B cell (primary cell): ENCODE data around the gene TPSB2. TPM values are rescaled to one million over a fixed set of nuclear protein-coding genes. Genes with fewer than 3 reads are reported as not detected.
"Not testable (repeated sequence)": the region's sequence is repeated elsewhere in the genome, so short reads cannot be mapped to it uniquely, and the experiment has no call there.

Experiments
- ATAC-seq: fragments of 200-7000 bp; cut with Tn5 transposase; one replicate; pipeline ENCODE4 v1.10.0; 2021; ENCODE audit warnings: low read depth, mild to moderate bottlenecking, moderate number of reproducible peaks, moderate library complexity
- CTCF ChIA-PET: fragments of 350-600 bp; sonication (Branson Sonifier 250); formaldehyde crosslinking; loops from one replicate; lab custom pipeline; 2021; ENCODE audit warnings: antibody characterized with exemption, inconsistent platforms; lab: Charles Lee
- POLR2A ChIA-PET: fragments of 350-600 bp; sonication (Branson Sonifier 250); formaldehyde crosslinking; loops from one replicate; lab custom pipeline; 2021; ENCODE audit warnings: antibody characterized with exemption; lab: Charles Lee
- DNase-seq: peaks from one replicate; pipeline ENCODE4 v3.0.0; 2013
- H2AFZ ChIP-seq: 2 replicates; pipeline ENCODE4 v1.6.1; 2012; ENCODE audit warnings: mild to moderate bottlenecking, low read depth, low read length; ENCODE audit not compliant: insufficient read depth, poor library complexity, severe bottlenecking
- H3K27ac ChIP-seq, 2 donors: 1 replicate in 1 of 2; 2 replicates in 1 of 2; pipeline ENCODE4 v1.5.1; 2012 to 2013; ENCODE audit warnings: low read length in 2 of 2, mild to moderate bottlenecking in 2 of 2, moderate library complexity in 1 of 2
- H3K27me3 ChIP-seq, 4 experiments: fragments of 200-600 bp in 1 of 4; sonication (generic) in 1 of 4; replicated peaks in 1 of 4; 1 replicate in 2 of 4; 2 replicates in 2 of 4; pipeline versions ENCODE4 v1.6.1 to v1.7.0; 2013 to 2016; ENCODE audit warnings: low read length in 3 of 4, mild to moderate bottlenecking in 2 of 4, mixed read lengths in 1 of 4, moderate library complexity in 1 of 4; ENCODE audit not compliant: insufficient read depth in 4 of 4, control insufficient read depth in 3 of 4; ENCODE audit errors: control extremely low read depth in 1 of 4
- H3K36me3 ChIP-seq, 2 experiments: replicated peaks in 1 of 2; 1 replicate in 1 of 2; 2 replicates in 1 of 2; pipeline versions ENCODE4 v1.6.1 to v1.7.1; 2013; ENCODE audit warnings: low read length in 1 of 2; ENCODE audit not compliant: insufficient read depth in 2 of 2, control insufficient read depth in 1 of 2; ENCODE audit errors: control extremely low read depth in 1 of 2, extremely low read depth in 1 of 2
- H3K4me1 ChIP-seq, 2 donors: fragments of 200-600 bp in 1 of 2; sonication (generic) in 1 of 2; 1 replicate in 1 of 2; 2 replicates in 1 of 2; pipeline versions ENCODE4 v1.5.1 to v1.6.1; 2013 to 2017; ENCODE audit warnings: low read length in 2 of 2; ENCODE audit not compliant: control insufficient read depth in 2 of 2, insufficient read depth in 2 of 2
- H3K4me2 ChIP-seq: replicated peaks from 2 replicates; pipeline ENCODE3; 2012; ENCODE audit warnings: mild to moderate bottlenecking, low read depth, low read length; ENCODE audit not compliant: poor library complexity, severe bottlenecking
- H3K4me3 ChIP-seq, 5 experiments: fragments of 200-600 bp in 1 of 5; sonication (generic) in 1 of 5; 1 replicate in 3 of 5; 2 replicates in 2 of 5; pipeline versions ENCODE4 v1.5.1 to v1.7.0; 2011 to 2016; ENCODE audit warnings: low read length in 4 of 5, mild to moderate bottlenecking in 4 of 5, low read depth in 2 of 5, control low read depth in 1 of 5, moderate library complexity in 1 of 5; ENCODE audit not compliant: insufficient read depth in 1 of 5; ENCODE audit errors: control extremely low read depth in 1 of 5, extremely low read depth in 1 of 5
- H3K79me2 ChIP-seq: fragments of 200-600 bp; sonication (generic); one replicate; pipeline ENCODE4 v1.6.0; 2016; ENCODE audit warnings: low read length; ENCODE audit not compliant: control insufficient read depth, insufficient read depth
- H3K9ac ChIP-seq: fragments of 200-600 bp; sonication (generic); 2 replicates; pipeline ENCODE4 v1.6.1; 2017; ENCODE audit warnings: mild to moderate bottlenecking, low read length, moderate library complexity
- H3K9me3 ChIP-seq, 3 donors: one replicate each; pipeline versions ENCODE4 v1.6.1 to v1.7.1; 2013; ENCODE audit warnings: low read length in 2 of 3; ENCODE audit not compliant: control insufficient read depth in 2 of 3, insufficient read depth in 1 of 3; ENCODE audit errors: control extremely low read depth in 1 of 3
- H4K20me1 ChIP-seq: 2 replicates; pipeline ENCODE4 v1.6.0; 2012; ENCODE audit warnings: mild to moderate bottlenecking, low read length; ENCODE audit not compliant: insufficient read depth, control insufficient read depth, poor library complexity, severe bottlenecking
- H3K27ac Mint-ChIP-seq: one replicate; pipeline ENCODE4 v1.8.0; 2021; ENCODE audit warnings: mixed read lengths
- H3K27me3 Mint-ChIP-seq: one replicate; pipeline ENCODE4 v1.8.0; 2021; ENCODE audit warnings: mixed read lengths
- H3K4me1 Mint-ChIP-seq: one replicate; pipeline ENCODE4 v1.8.0; 2021; ENCODE audit warnings: mixed read lengths
- H3K4me3 Mint-ChIP-seq: one replicate; pipeline ENCODE4 v1.8.0; 2021; ENCODE audit warnings: mixed read lengths
- H3K9me3 Mint-ChIP-seq: one replicate; pipeline ENCODE4 v1.8.0; 2022; ENCODE audit warnings: mixed read lengths; ENCODE audit not compliant: insufficient read depth
- EZH2 ChIP-seq: IDR thresholded peaks from 2 replicates; pipeline ENCODE4 v1.6.1; 2012; ENCODE audit warnings: borderline replicate concordance, low read depth, mild to moderate bottlenecking, moderate library complexity, low read length; ENCODE audit not compliant: insufficient read depth, poor library complexity, severe bottlenecking
- WGBS: methylation state at CpG from one replicate; pipeline ENCODE4 v1.1.5; 2013; ENCODE audit warnings: missing lambda C conversion rate; ENCODE audit not compliant: insufficient coverage; 5-methylcytosine and 5-hydroxymethylcytosine counted together
- intact Hi-C: fragments of 100-400 bp; cut with micrococcal nuclease; formaldehyde crosslinking; loops from one replicate; pipeline ENCODE4 v1.10.0; 2022
- polyA plus RNA-seq: library from polyadenylated mRNA; depleted of rRNA; stranded (reverse); fragments of >200 nt; gene quantifications from 2 replicates; pipeline ENCODE4 v1.2.3, GENCODE V29; 2012
- total RNA-seq, 2 donors: library from RNA; stranded (reverse); fragments of 120-200 nt in 1 of 2; gene quantifications; 1 replicate in 1 of 2; 2 replicates in 1 of 2; pipeline versions ENCODE4 v1.2.3 to v1.2.4, GENCODE V29; 2013 to 2022
- TF ChIP-seq, protein P1 (sequence below): fragments of 200-600 bp; IDR thresholded peaks from one replicate; pipeline ENCODE4 v1.8.0; 2022; ENCODE audit warnings: antibody characterized with exemption, mild to moderate bottlenecking

Gene TPSB2
- total and polyA plus RNA-seq, 2 donors (not counting 1 experiment from before 2014, with no cell fraction given): not detected

DNA sequence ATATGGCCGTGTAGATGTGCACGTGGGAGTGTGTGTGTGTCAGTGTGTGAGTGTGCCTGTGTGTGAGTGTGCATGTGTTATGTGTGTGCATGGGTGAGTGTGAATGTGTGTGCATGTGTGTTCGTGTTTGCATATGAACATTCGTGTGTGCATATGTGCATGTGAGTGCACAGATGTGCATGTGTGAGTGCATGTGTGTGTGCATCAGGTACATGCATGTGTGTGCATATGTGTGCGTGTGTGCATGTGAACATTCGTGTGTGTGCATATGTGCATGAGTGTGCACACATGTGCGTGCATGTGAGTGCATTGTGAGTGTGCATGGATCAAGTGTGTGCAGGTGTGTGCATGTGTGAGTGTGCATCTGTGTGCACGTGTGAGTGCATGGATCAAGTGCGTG, 8.0 kb upstream of the TPSB2 start:
- H3K4me1 Mint-ChIP-seq: peaks cover 2% of the 10 kb centered on the region
- WGBS: 89% methylated on average over 9 of the region's 9 CpGs
- Histone ChIP-seq H3K9me3 (no peaks in the 10 kb centered on the region), H3K4me3 (no peak overlapping the region), H3K79me2 (no peaks in the 10 kb centered on the region), H3K27me3 (no peaks in the 10 kb centered on the region), H2AFZ (no peak overlapping the region), H3K27ac (no peak overlapping the region), H3K4me2 (no peak overlapping the region), H4K20me1 (no peaks in the 10 kb centered on the region), H3K9ac (no peak overlapping the region), H3K36me3 (no peaks in the 10 kb centered on the region), H3K4me1 (no peaks in the 10 kb centered on the region)
- DNase-seq (no peak), ATAC-seq (no peak)
- no peaks in the 10 kb centered on the region for H3K9me3 Mint-ChIP-seq
- TF ChIP-seq, protein P1, sequence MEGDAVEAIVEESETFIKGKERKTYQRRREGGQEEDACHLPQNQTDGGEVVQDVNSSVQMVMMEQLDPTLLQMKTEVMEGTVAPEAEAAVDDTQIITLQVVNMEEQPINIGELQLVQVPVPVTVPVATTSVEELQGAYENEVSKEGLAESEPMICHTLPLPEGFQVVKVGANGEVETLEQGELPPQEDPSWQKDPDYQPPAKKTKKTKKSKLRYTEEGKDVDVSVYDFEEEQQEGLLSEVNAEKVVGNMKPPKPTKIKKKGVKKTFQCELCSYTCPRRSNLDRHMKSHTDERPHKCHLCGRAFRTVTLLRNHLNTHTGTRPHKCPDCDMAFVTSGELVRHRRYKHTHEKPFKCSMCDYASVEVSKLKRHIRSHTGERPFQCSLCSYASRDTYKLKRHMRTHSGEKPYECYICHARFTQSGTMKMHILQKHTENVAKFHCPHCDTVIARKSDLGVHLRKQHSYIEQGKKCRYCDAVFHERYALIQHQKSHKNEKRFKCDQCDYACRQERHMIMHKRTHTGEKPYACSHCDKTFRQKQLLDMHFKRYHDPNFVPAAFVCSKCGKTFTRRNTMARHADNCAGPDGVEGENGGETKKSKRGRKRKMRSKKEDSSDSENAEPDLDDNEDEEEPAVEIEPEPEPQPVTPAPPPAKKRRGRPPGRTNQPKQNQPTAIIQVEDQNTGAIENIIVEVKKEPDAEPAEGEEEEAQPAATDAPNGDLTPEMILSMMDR: no peak
- no peak for TF ChIP-seq EZH2
- H3K27me3 Mint-ChIP-seq: no peaks in the 10 kb centered on the region
- intact Hi-C loops: no loop called here
- CTCF ChIA-PET: no interaction called here
- no peak overlapping the region for H3K27ac Mint-ChIP-seq
- POLR2A ChIA-PET: no interaction called here
- H3K4me3 Mint-ChIP-seq: no peak overlapping the region

DNA sequence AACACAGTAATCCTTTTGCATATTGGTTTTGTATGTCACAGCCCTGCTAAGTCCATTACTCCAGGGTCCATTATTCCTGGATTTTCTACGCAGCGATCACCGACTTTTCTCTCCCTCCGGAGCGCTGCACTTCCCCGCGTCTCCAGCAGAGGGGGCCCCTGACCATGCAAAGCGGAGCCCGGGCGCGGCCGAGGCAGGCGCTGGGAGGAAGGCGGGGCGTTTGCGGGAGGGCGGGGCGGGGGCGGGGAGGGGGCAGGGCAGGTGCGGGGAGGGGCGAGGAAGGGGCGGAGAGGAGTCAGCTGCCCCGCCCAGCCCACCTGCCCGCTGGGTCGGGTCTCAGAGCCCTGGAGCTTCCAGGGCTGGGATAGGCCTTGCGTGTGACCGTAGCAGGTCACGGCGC, 6.7 kb upstream of the TPSB2 start:
- H3K9me3 ChIP-seq, H2AFZ ChIP-seq, H3K4me3 ChIP-seq, H3K4me1 Mint-ChIP-seq, H3K4me2 ChIP-seq, DNase-seq, H3K9ac ChIP-seq, H3K27ac ChIP-seq, H3K4me1 ChIP-seq, H3K36me3 ChIP-seq, H3K27ac Mint-ChIP-seq, H3K27me3 Mint-ChIP-seq, CTCF ChIA-PET, POLR2A ChIA-PET, H3K4me3 Mint-ChIP-seq, intact Hi-C loops, H3K79me2 ChIP-seq, H3K9me3 Mint-ChIP-seq, H3K27me3 ChIP-seq, H4K20me1 ChIP-seq: not testable (repeated sequence)
- peak; percentile 92 for ATAC-seq
- WGBS: no CpG with 5 or more reads among the region's 29 CpGs

DNA sequence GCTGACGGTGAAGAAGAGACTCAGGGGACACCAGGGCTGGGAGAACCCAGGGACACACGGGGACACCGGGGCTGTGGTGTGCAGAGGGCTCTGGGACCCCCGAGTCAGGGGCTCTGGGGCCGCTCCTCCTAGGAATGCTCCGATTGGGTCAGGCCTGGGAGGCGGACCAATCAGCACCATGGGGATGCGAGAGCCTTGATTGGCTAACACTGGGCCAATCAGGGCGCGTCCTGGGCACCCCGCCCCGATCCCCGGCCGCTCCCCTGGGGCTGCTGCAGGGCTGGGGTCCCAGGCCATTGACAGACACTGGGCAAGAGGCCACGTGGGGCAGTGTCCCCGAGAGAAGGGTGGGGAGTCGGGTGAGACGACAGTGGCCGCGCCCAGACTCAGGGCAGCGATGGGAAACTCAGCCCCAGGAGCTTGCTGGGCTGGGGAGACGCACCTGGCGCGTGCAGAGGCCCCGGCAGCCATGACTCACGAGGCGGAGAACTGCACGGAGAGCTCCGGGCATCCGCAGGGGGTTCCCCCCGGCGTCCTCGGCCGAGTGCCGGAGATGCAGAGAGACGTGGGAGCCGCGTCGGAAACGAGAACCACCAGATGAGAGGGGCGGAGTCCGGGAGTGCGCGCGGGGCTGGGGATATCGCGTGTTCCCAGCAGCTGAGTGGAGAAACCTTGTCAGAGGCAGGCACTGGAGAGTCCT, 2.2 kb upstream of the TPSB2 start:
- H3K4me2 ChIP-seq, H3K4me1 Mint-ChIP-seq, H3K4me1 ChIP-seq, H3K27me3 Mint-ChIP-seq, H3K4me3 ChIP-seq, H3K27ac Mint-ChIP-seq, H3K4me3 Mint-ChIP-seq, H3K36me3 ChIP-seq, H3K9me3 ChIP-seq, H3K9me3 Mint-ChIP-seq, ATAC-seq, POLR2A ChIA-PET, CTCF ChIA-PET, H3K27ac ChIP-seq, intact Hi-C loops, H2AFZ ChIP-seq, DNase-seq, H3K9ac ChIP-seq, H3K27me3 ChIP-seq, H4K20me1 ChIP-seq, H3K79me2 ChIP-seq: not testable (repeated sequence)
- WGBS: no CpG with 5 or more reads among the region's 47 CpGs
